Posterior cingulate gyrus (tissue), 11 donors: ENCODE data around the gene RAD51B.
"Not testable (repeated sequence)": the region's sequence is repeated elsewhere in the genome, so short reads cannot be mapped to it uniquely, and the experiment has no call there.

ENCODE experiments used
- DNase-seq, 10 donors: peaks; one replicate each; pipeline versions ENCODE4 v3.0.0 to v3.0.0-alpha.2; 2020 to 2021; ENCODE audit warnings: mixed read lengths in 3 of 10
- intact Hi-C: fragments of 100-400 bp; cut with DNase I; formaldehyde crosslinking; loops from one replicate; pipeline ENCODE4 v1.15.1; 2023

The RAD51B gene

GRCh38 chr14:68698773-68699172, 879.2 kb downstream of the RAD51B start:
- not testable (repeated sequence) for DNase-seq

GRCh38 chr14:68701001-68701741, 881.6 kb downstream of the RAD51B start:
- intact Hi-C loops, result no loop called here
- no peak for DNase-seq

More at GRCh38 chr14:68698773-68699172, 879.2 kb downstream of the RAD51B start:
- intact Hi-C loops, result not testable (repeated sequence)

GRCh38 chr14:68702135-68702534, 882.6 kb downstream of the RAD51B start:
- no peak for DNase-seq
- intact Hi-C loops, result no loop called here

- intact Hi-C loops, result no loop called here
- DNase-seq, result no peak
Measured at GRCh38 chr14:68702578-68702977, 883.0 kb downstream of the RAD51B start.

GRCh38 chr14:68703093-68703492, 883.5 kb downstream of the RAD51B start:
- DNase-seq, result no peak
- intact Hi-C loops, result no loop called here

GRCh38 chr14:68704736-68705720, 885.4 kb downstream of the RAD51B start:
- DNase-seq, result no peak

GRCh38 chr14:68705741-68706283, 886.2 kb downstream of the RAD51B start:
- DNase-seq, result no peak
- intact Hi-C loops, result no loop called here

More at GRCh38 chr14:68704736-68705720, 885.4 kb downstream of the RAD51B start:
- intact Hi-C loops, result no loop called here

GRCh38 chr14:68707482-68707881, 887.9 kb downstream of the RAD51B start:
- no peak for DNase-seq
- intact Hi-C loops, result no loop called here

- intact Hi-C loops, result no loop called here
- DNase-seq, result no peak
Measured at GRCh38 chr14:68708343-68708742, 888.8 kb downstream of the RAD51B start.

- DNase-seq, result no peak
- intact Hi-C loops, result no loop called here
Measured at GRCh38 chr14:68709007-68709406, 889.4 kb downstream of the RAD51B start.

GRCh38 chr14:68710776-68711175, 891.2 kb downstream of the RAD51B start:
- DNase-seq, result no peak
- intact Hi-C loops, result no loop called here

- DNase-seq, result no peak
- intact Hi-C loops, result no loop called here
Measured at GRCh38 chr14:68711561-68712309, 892.2 kb downstream of the RAD51B start.

GRCh38 chr14:68712703-68713370, 893.3 kb downstream of the RAD51B start:
- intact Hi-C loops, result no loop called here
- DNase-seq, result no peak

GRCh38 chr14:68713782-68714181, 894.2 kb downstream of the RAD51B start:
- intact Hi-C loops, result no loop called here

GRCh38 chr14:68714991-68715924, 895.7 kb downstream of the RAD51B start:
- no peak for DNase-seq
- intact Hi-C loops, result no loop called here

More at GRCh38 chr14:68713782-68714181, 894.2 kb downstream of the RAD51B start:
- DNase-seq, result no peak

- no peak for DNase-seq
- intact Hi-C loops, result no loop called here
Measured at GRCh38 chr14:68716698-68717097, 897.1 kb downstream of the RAD51B start.

- intact Hi-C loops, result no loop called here
- DNase-seq, result no peak
Measured at GRCh38 chr14:68718023-68718990, 898.7 kb downstream of the RAD51B start.
